ENCODE results near the gene ABAT. TPM values are rescaled to one million over a fixed set of nuclear protein-coding genes. Genes with fewer than 3 reads are reported as not detected.

The ABAT gene
- total and polyA plus RNA-seq, 11 donors: 3.4 to 37.0 (median 12.8) TPM

DNA sequence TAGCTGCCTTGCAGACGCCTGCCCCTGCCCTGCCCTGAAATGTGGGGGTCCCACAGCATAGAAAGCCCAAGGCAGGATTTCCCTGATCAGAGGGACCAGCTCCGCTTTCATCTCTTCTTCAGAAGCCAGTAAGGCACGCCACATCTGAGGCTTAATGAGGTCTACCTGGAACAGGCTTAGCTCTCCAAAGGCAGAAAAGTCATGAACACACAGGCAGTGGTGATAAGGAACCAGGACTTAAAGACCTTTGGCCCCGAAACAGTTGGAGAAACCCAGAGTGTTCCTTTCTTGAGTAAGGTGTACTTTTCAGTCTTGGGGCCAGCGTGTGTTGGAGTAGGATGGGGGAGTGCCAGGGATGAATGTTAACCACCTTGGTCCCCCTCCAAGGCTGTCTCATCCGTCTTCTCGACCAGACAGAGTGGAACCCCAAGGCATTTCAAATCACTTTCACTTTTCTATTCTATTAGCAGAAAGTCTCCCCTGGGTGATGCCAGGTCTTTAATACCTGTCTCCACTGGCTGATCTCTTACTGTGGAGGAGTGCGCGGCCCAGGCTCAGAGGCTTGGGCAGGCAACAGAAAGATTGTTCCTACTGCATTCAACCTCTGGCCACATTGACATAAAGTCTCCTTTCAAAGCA is 79.1 kb downstream of the ABAT start:
- H3K27me3 ChIP-seq: no peaks in the 10 kb centered on the region
- peaks cover 0 to 28% (median 0%) of the 10 kb centered on the region in 9 donors for H3K36me3 ChIP-seq
- H3K9me3 ChIP-seq: no peaks in the 10 kb centered on the region
- H3K4me3 ChIP-seq: no peak overlapping the region
- ATAC-seq (no peak), DNase-seq (no peak)
- peaks cover 0 to 12% (median 0%) of the 10 kb centered on the region in 12 donors for H3K4me1 ChIP-seq
- intact Hi-C loops (cut with DNase I): no loop called here
- 74 to 77% (median 76%) methylated on average over 9 of the region's 9 CpGs for WGBS, 4 donors
- no peak overlapping the region for H3K27ac ChIP-seq
- no peak for TF ChIP-seq POLR2A (IDR thresholded peaks at IDR 0.05)
- TF ChIP-seq, protein P1, sequence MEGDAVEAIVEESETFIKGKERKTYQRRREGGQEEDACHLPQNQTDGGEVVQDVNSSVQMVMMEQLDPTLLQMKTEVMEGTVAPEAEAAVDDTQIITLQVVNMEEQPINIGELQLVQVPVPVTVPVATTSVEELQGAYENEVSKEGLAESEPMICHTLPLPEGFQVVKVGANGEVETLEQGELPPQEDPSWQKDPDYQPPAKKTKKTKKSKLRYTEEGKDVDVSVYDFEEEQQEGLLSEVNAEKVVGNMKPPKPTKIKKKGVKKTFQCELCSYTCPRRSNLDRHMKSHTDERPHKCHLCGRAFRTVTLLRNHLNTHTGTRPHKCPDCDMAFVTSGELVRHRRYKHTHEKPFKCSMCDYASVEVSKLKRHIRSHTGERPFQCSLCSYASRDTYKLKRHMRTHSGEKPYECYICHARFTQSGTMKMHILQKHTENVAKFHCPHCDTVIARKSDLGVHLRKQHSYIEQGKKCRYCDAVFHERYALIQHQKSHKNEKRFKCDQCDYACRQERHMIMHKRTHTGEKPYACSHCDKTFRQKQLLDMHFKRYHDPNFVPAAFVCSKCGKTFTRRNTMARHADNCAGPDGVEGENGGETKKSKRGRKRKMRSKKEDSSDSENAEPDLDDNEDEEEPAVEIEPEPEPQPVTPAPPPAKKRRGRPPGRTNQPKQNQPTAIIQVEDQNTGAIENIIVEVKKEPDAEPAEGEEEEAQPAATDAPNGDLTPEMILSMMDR (IDR thresholded peaks at IDR 0.05): no peak

DNA sequence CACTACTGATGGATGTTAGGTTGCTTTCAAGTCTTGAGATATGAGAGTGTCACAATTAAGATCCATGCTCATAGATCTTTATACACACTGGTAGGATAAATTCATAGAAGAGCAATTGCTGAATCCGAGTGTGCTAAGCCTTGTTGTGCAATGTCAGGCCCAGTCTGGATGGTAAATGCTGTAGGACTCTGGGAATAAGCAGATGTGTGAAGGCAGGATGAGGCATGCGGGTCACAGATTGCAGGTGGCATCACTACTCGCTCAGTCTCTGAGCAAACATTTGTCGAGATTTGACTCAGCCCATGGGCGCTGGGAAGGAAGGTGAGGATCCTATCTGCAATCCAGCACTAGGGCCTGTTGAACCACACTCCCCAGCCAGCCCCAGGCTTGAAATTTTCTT is 82.3 kb downstream of the ABAT start:
- Histone ChIP-seq H3K4me1 (peaks cover 0 to 7% (median 0%) of the 10 kb centered on the region in 12 donors), H3K36me3 (peaks cover 0 to 17% (median 0%) of the 10 kb centered on the region in 9 donors), H3K27me3 (no peaks in the 10 kb centered on the region), H3K4me3 (no peak overlapping the region), H3K27ac (no peak overlapping the region), H3K9me3 (no peaks in the 10 kb centered on the region)
- ATAC-seq (no peak), DNase-seq (no peak)
- TF ChIP-seq POLR2A (IDR thresholded peaks at IDR 0.05): no peak
- TF ChIP-seq, protein P1 (IDR thresholded peaks at IDR 0.05): no peak
- WGBS, 4 donors: 95 to 99% (median 96%) methylated on average over 5 of the region's 5 CpGs
- intact Hi-C loops (cut with DNase I): no loop called here

DNA sequence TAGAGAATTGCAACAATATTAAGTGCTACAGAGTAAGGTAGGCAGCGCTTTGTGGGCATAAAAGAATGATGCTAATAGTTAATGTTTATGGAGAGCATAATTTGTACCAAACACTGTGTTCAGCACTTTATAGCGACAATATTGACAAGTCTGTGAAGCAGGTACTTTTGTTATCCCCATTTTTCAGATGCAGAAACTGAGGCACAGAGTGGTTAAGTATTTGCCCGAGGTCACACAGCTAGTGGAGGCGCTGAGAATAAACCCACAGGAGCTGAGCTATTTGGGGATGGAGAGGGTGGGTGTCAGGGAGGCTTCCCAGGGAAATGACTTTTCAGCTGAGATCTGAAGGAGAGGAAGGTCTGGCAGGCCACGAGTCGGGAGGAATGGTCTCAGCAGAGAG is 83.6 kb downstream of the ABAT start:
- H3K4me1 ChIP-seq: no peaks in the 10 kb centered on the region

DNA sequence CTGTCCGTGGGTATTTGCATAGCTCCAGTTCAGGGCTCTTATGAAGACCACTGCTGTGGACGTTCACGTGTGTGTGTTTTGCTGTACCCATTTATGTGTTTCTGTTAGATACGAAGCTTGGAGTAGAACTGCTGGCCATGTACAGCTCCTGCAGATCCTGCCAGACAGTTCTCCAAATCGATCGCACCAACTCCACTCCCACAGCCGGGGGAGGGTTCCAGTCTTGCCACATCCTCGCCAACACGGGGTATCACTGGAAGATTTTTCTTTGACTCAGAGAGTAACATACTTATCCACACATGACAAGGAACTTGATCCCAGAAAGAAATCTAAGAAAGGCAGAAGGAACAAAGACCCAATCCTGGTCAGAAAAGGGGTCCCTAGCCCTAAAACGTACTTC is 85.6 kb downstream of the ABAT start:
- Histone ChIP-seq H3K4me1 (no peaks in the 10 kb centered on the region), H3K9me3 (no peaks in the 10 kb centered on the region), H3K36me3 (peaks cover 0 to 17% (median 0%) of the 10 kb centered on the region in 9 donors), H3K4me3 (no peak overlapping the region), H3K27ac (no peak overlapping the region), H3K27me3 (no peaks in the 10 kb centered on the region)
- WGBS, 4 donors: 84 to 88% (median 87%) methylated on average over 10 of the region's 10 CpGs
- TF ChIP-seq, protein P1 (IDR thresholded peaks at IDR 0.05): no peak
- TF ChIP-seq POLR2A (IDR thresholded peaks at IDR 0.05): no peak
- ATAC-seq: no peak
- no peak for DNase-seq
- intact Hi-C loops (cut with DNase I): no loop called here

More for the DNA sequence above, 83.6 kb downstream of the ABAT start:
- TF ChIP-seq, protein P1 (IDR thresholded peaks at IDR 0.05): no peak
- TF ChIP-seq POLR2A (IDR thresholded peaks at IDR 0.05): no peak
- Histone ChIP-seq H3K4me3 (no peak overlapping the region), H3K27me3 (no peaks in the 10 kb centered on the region), H3K27ac (no peak overlapping the region), H3K9me3 (no peaks in the 10 kb centered on the region), H3K36me3 (peaks cover 0 to 17% (median 0%) of the 10 kb centered on the region in 9 donors)
- DNase-seq (no peak), ATAC-seq (no peak)
- WGBS, 4 donors: 87 to 93% (median 91%) methylated on average over 6 of the region's 6 CpGs
- intact Hi-C loops (cut with DNase I): no loop called here
